ENCODE data around the gene NACC1. TPM values are rescaled to one million over a fixed set of nuclear protein-coding genes. Genes with fewer than 3 reads are reported as not detected.

Gene NACC1
- total RNA-seq, 1 experiment from 2014 or later = 55.9 TPM

GRCh38 chr19:13154241-13154778, 36.2 kb downstream of the NACC1 start:
- peaks cover 3% of the 10 kb centered on the region for H3K4me1 Mint-ChIP-seq (ENCODE audit: insufficient read depth, unreplicated experiment)
- peaks cover 53% of the 10 kb centered on the region for H3K36me3 Mint-ChIP-seq (ENCODE audit: insufficient read depth, unreplicated experiment)
- ChIA-PET POLR2A (interaction anchor here (0.5 to 2.5 kb wide), 14 partner anchors 11 to 1227 kb away, joined by 3 to 84 read pairs (median 4); partner anchors contain the start of genes ADGRE5 and NACC1), CTCF (interaction anchor here (0.6 to 0.7 kb wide), 2 partner anchors 199 to 364 kb away, joined by 3 read pairs; no protein-coding TSS in a partner anchor)
- intact Hi-C loops (cut with micrococcal nuclease) = loop anchor here (1.0 to 10.0 kb wide), 2 partner anchors 40 to 80 kb away; no protein-coding TSS in a partner anchor
- TF ChIP-seq CTCF (IDR thresholded peaks at IDR 0.05; ENCODE audit: unreplicated experiment) = no peak
- peak overlapping the region; percentile 82 for H3K4me3 Mint-ChIP-seq (ENCODE audit: unreplicated experiment)
- BruUV-seq (replicated peaks) = no TSS peak
- DNase-seq (ENCODE audit: unreplicated experiment) = peak; percentile 88
- H3K9me3 Mint-ChIP-seq (ENCODE audit: unreplicated experiment) = no peaks in the 10 kb centered on the region
- H3K27ac Mint-ChIP-seq (ENCODE audit: low read depth, unreplicated experiment) = peak overlapping the region; percentile 92
- H3K27me3 Mint-ChIP-seq (ENCODE audit: insufficient read depth, unreplicated experiment) = no peaks in the 10 kb centered on the region

- H3K27me3 Mint-ChIP-seq (ENCODE audit: insufficient read depth, unreplicated experiment) = no peaks in the 10 kb centered on the region
- H3K9me3 Mint-ChIP-seq (ENCODE audit: unreplicated experiment) = no peaks in the 10 kb centered on the region
- peaks cover 46% of the 10 kb centered on the region for H3K36me3 Mint-ChIP-seq (ENCODE audit: insufficient read depth, unreplicated experiment)
- DNase-seq (ENCODE audit: unreplicated experiment) = peak; percentile 69
- no peak for TF ChIP-seq CTCF (IDR thresholded peaks at IDR 0.05; ENCODE audit: unreplicated experiment)
- intact Hi-C loops (cut with micrococcal nuclease) = loop anchor here (1.0 to 10.0 kb wide), 3 partner anchors 8 to 80 kb away; no protein-coding TSS in a partner anchor
- no TSS peak for BruUV-seq (replicated peaks)
- CTCF ChIA-PET = interaction anchor here (0.5 to 1.1 kb wide), 5 partner anchors 14 to 365 kb away, joined by 3 to 5 read pairs (median 3); no protein-coding TSS in a partner anchor
- peak overlapping the region; percentile 92 for H3K27ac Mint-ChIP-seq (ENCODE audit: low read depth, unreplicated experiment)
- POLR2A ChIA-PET = interaction anchor here (0.6 to 2.5 kb wide), 14 partner anchors 10 to 1363 kb away, joined by 3 to 84 read pairs (median 4); partner anchors contain the start of genes ADGRE5, DNAJB1, NACC1 and TRMT1
- no peaks in the 10 kb centered on the region for H3K4me1 Mint-ChIP-seq (ENCODE audit: insufficient read depth, unreplicated experiment)
- peak overlapping the region; percentile 82 for H3K4me3 Mint-ChIP-seq (ENCODE audit: unreplicated experiment)
These were observed 36.9 kb downstream of the NACC1 start for GRCh38 chr19:13154911-13155471.

- Mint-ChIP-seq H3K27ac (ENCODE audit: low read depth, unreplicated experiment) (peak overlapping the region; percentile 92), H3K9me3 (ENCODE audit: unreplicated experiment) (no peaks in the 10 kb centered on the region), H3K4me3 (ENCODE audit: unreplicated experiment) (peak overlapping the region; percentile 82), H3K27me3 (ENCODE audit: insufficient read depth, unreplicated experiment) (no peaks in the 10 kb centered on the region), H3K36me3 (ENCODE audit: insufficient read depth, unreplicated experiment) (peaks cover 42% of the 10 kb centered on the region), H3K4me1 (ENCODE audit: insufficient read depth, unreplicated experiment) (no peaks in the 10 kb centered on the region)
- DNase-seq (ENCODE audit: unreplicated experiment) = peak; percentile 78
- intact Hi-C loops (cut with micrococcal nuclease) = loop anchor here (1.0 to 10.0 kb wide), 2 partner anchors 8 to 79 kb away; no protein-coding TSS in a partner anchor
- no TSS peak for BruUV-seq (replicated peaks)
- POLR2A ChIA-PET = interaction anchor here (0.6 to 2.5 kb wide), 9 partner anchors 10 to 1363 kb away, joined by 3 to 84 read pairs (median 4); partner anchors contain the start of genes ADGRE5, DNAJB1, NACC1 and TRMT1
- CTCF ChIA-PET = interaction anchor here (0.6 to 1.1 kb wide), 4 partner anchors 13 to 190 kb away, joined by 3 to 5 read pairs (median 3); no protein-coding TSS in a partner anchor
- TF ChIP-seq CTCF (IDR thresholded peaks at IDR 0.05; ENCODE audit: unreplicated experiment) = no peak
These were observed 37.7 kb downstream of the NACC1 start for GRCh38 chr19:13155472-13156359.
